ENCODE measurements around the gene IRX5. TPM values are rescaled to one million over a fixed set of nuclear protein-coding genes. Genes with fewer than 3 reads are reported as not detected.

IRX5 gene
- total RNA-seq: 36.8 TPM
- long read RNA-seq, transcript IRX5-202 (3 exons, 2,401 nt): major isoform, 60 of 74 reads
- long read RNA-seq, partial matches to known transcripts: 0 of 74 reads
- long read RNA-seq, other reads (novel, unspliced or antisense): 10 of 74 reads

- DNase-seq: peak; percentile 91
- peak within 1 kb of the TSS; percentile 85 for H3K4me3 ChIP-seq
- peaks cover 6% of the 10 kb centered on the region for H3K36me3 ChIP-seq
- peaks cover 61% of the 10 kb centered on the region for H3K27me3 ChIP-seq (ENCODE audit: low read depth)
- peaks cover 41% of the 10 kb centered on the region for H3K4me1 ChIP-seq
- H3K9me3 ChIP-seq (replicated peaks): no peaks in the 10 kb centered on the region
- intact Hi-C loops (cut with micrococcal nuclease): no loop called here
- peak; percentile 55 for TF ChIP-seq CTCF (IDR thresholded peaks at IDR 0.05; ENCODE audit: borderline replicate concordance)
- H3K27ac ChIP-seq (replicated peaks): peak within 1 kb of the TSS; percentile 92
Measured at GRCh38 chr16:54930005-54930868, at the start of gene IRX5. Gene IRX5, plus strand, starts transcription at chr16:54930865. Its CDS starts 334 bp downstream, at chr16:54931199.

GRCh38 chr16:54882556-54882955 lies 48.1 kb upstream of the IRX5 start:
- TF ChIP-seq CTCF (IDR thresholded peaks at IDR 0.05; ENCODE audit: borderline replicate concordance): no peak
- Histone ChIP-seq H3K4me1 (no peaks in the 10 kb centered on the region), H3K36me3 (no peaks in the 10 kb centered on the region), H3K9me3 (replicated peaks) (peaks cover 22% of the 10 kb centered on the region), H3K27ac (replicated peaks) (no peak overlapping the region), H3K27me3 (ENCODE audit: low read depth) (no peaks in the 10 kb centered on the region), H3K4me3 (no peak overlapping the region)
- no peak for DNase-seq
- intact Hi-C loops (cut with micrococcal nuclease): no loop called here

GRCh38 chr16:54883358-54883757 lies 47.3 kb upstream of the IRX5 start:
- no peak for DNase-seq
- no peak overlapping the region for H3K27ac ChIP-seq (replicated peaks)
- H3K4me3 ChIP-seq: no peak overlapping the region
- intact Hi-C loops (cut with micrococcal nuclease): no loop called here
- no peak for TF ChIP-seq CTCF (IDR thresholded peaks at IDR 0.05; ENCODE audit: borderline replicate concordance)
- H3K27me3 ChIP-seq (ENCODE audit: low read depth): no peaks in the 10 kb centered on the region
- no peaks in the 10 kb centered on the region for H3K4me1 ChIP-seq
- H3K36me3 ChIP-seq: no peaks in the 10 kb centered on the region
- H3K9me3 ChIP-seq (replicated peaks): peaks cover 22% of the 10 kb centered on the region

- Histone ChIP-seq H3K36me3 (no peaks in the 10 kb centered on the region), H3K9me3 (replicated peaks) (peaks cover 10% of the 10 kb centered on the region), H3K27me3 (ENCODE audit: low read depth) (no peaks in the 10 kb centered on the region), H3K4me1 (peaks cover 3% of the 10 kb centered on the region), H3K4me3 (no peak overlapping the region), H3K27ac (replicated peaks) (no peak overlapping the region)
- no peak for TF ChIP-seq CTCF (IDR thresholded peaks at IDR 0.05; ENCODE audit: borderline replicate concordance)
- intact Hi-C loops (cut with micrococcal nuclease): no loop called here
- DNase-seq: no peak
Measured at GRCh38 chr16:54886078-54886477, 44.6 kb upstream of the IRX5 start.

GRCh38 chr16:54890381-54890780 lies 40.3 kb upstream of the IRX5 start:
- Histone ChIP-seq H3K9me3 (replicated peaks) (peaks cover 8% of the 10 kb centered on the region), H3K27me3 (ENCODE audit: low read depth) (no peaks in the 10 kb centered on the region), H3K36me3 (no peaks in the 10 kb centered on the region), H3K4me1 (peaks cover 3% of the 10 kb centered on the region), H3K4me3 (no peak overlapping the region), H3K27ac (replicated peaks) (peak overlapping the region; percentile 14)
- intact Hi-C loops (cut with micrococcal nuclease): no loop called here
- no peak for TF ChIP-seq CTCF (IDR thresholded peaks at IDR 0.05; ENCODE audit: borderline replicate concordance)
- DNase-seq: no peak

All from left ventricle myocardium inferior (tissue), 1 donor.